IPS DF 6.9 (cell line): ENCODE measurements around the gene KRTAP2-1.
"Not testable (repeated sequence)": the region's sequence is repeated elsewhere in the genome, so short reads cannot be mapped to it uniquely, and the experiment has no call there.

Source experiments
- DNase-seq: peaks from one replicate; pipeline ENCODE4 v3.0.0-alpha.2; 2013; ENCODE audit warnings: low read depth, low spot score
- H3K27ac ChIP-seq: one replicate; pipeline ENCODE4 v1.5.1; 2013; ENCODE audit warnings: low read length, control low read depth
- H3K27me3 ChIP-seq: 2 replicates; pipeline ENCODE4 v1.6.1; 2013; ENCODE audit warnings: mild to moderate bottlenecking, low read length; ENCODE audit not compliant: control insufficient read depth, insufficient read depth
- H3K36me3 ChIP-seq: 2 replicates; pipeline ENCODE4 v1.6.1; 2013; ENCODE audit warnings: low read length; ENCODE audit not compliant: control insufficient read depth, insufficient read depth
- H3K4me1 ChIP-seq: 2 replicates; pipeline ENCODE4 v1.6.1; 2013; ENCODE audit warnings: low read length; ENCODE audit not compliant: control insufficient read depth, insufficient read depth
- H3K4me3 ChIP-seq: 2 replicates; pipeline ENCODE4 v1.5.1; 2013; ENCODE audit warnings: mild to moderate bottlenecking, low read length
- H3K9me3 ChIP-seq: 2 replicates; pipeline ENCODE4 v1.6.1; 2013; ENCODE audit warnings: low read length, inconsistent platforms; ENCODE audit not compliant: control insufficient read depth, insufficient read depth
- WGBS: extraction: QIAGEN DNeasy Blood & Tissue Kit; methylation state at CpG from one replicate; pipeline ENCODE4 v1.1.7; 2013; ENCODE audit warnings: mixed read lengths, missing lambda C conversion rate; ENCODE audit not compliant: insufficient read length, insufficient coverage; 5-methylcytosine and 5-hydroxymethylcytosine counted together

The KRTAP2-1 gene

GRCh38 chr17:41012326-41013120 lies 34.6 kb downstream of the KRTAP2-1 start:
- DNase-seq = no peak
- peaks cover 6% of the 10 kb centered on the region for H3K4me1 ChIP-seq
- WGBS = 100% methylated on average over 1 of the region's 6 CpGs

GRCh38 chr17:41010441-41010840 lies 36.7 kb downstream of the KRTAP2-1 start:
- no peak for DNase-seq
- H3K27me3 ChIP-seq = no peaks in the 10 kb centered on the region
- H3K4me3 ChIP-seq = no peak overlapping the region
- no peaks in the 10 kb centered on the region for H3K9me3 ChIP-seq
- H3K4me1 ChIP-seq = peaks cover 6% of the 10 kb centered on the region
- H3K27ac ChIP-seq = no peak overlapping the region
- no peaks in the 10 kb centered on the region for H3K36me3 ChIP-seq

More at GRCh38 chr17:41012326-41013120, 34.6 kb downstream of the KRTAP2-1 start:
- no peaks in the 10 kb centered on the region for H3K27me3 ChIP-seq
- no peaks in the 10 kb centered on the region for H3K9me3 ChIP-seq
- H3K36me3 ChIP-seq = no peaks in the 10 kb centered on the region
- H3K4me3 ChIP-seq = no peak overlapping the region
- no peak overlapping the region for H3K27ac ChIP-seq

- DNase-seq = no peak
- no peaks in the 10 kb centered on the region for H3K27me3 ChIP-seq
- no CpG with 5 or more reads among the region's 1 CpG for WGBS
- peaks cover 6% of the 10 kb centered on the region for H3K4me1 ChIP-seq
- H3K36me3 ChIP-seq = no peaks in the 10 kb centered on the region
- H3K9me3 ChIP-seq = no peaks in the 10 kb centered on the region
- H3K4me3 ChIP-seq = no peak overlapping the region
- H3K27ac ChIP-seq = no peak overlapping the region
These were observed 37.2 kb downstream of the KRTAP2-1 start for GRCh38 chr17:41009936-41010335.

GRCh38 chr17:41009301-41009760 lies 37.8 kb downstream of the KRTAP2-1 start:
- H3K9me3 ChIP-seq = no peaks in the 10 kb centered on the region
- WGBS = no CpG with 5 or more reads among the region's 4 CpGs
- no peak overlapping the region for H3K27ac ChIP-seq
- no peak for DNase-seq
- no peaks in the 10 kb centered on the region for H3K27me3 ChIP-seq
- H3K4me3 ChIP-seq = no peak overlapping the region
- no peaks in the 10 kb centered on the region for H3K36me3 ChIP-seq
- H3K4me1 ChIP-seq = peaks cover 6% of the 10 kb centered on the region

- Histone ChIP-seq H3K36me3 (no peaks in the 10 kb centered on the region), H3K27me3 (no peaks in the 10 kb centered on the region), H3K9me3 (no peaks in the 10 kb centered on the region), H3K27ac (no peak within 1 kb of the TSS), H3K4me3 (no peak within 1 kb of the TSS), H3K4me1 (peaks cover 6% of the 10 kb centered on the region)
- no peak for DNase-seq
- WGBS = no CpG with 5 or more reads among the region's 8 CpGs
These were observed 38.3 kb downstream of the KRTAP2-1 start, which contains the start of gene KRTAP3-1 for GRCh38 chr17:41008811-41009210. TSS of gene KRTAP3-1 (minus strand) at chr17:41009128. CDS start at chr17:41009074, 54 bp downstream.

- H3K27me3 ChIP-seq = no peaks in the 10 kb centered on the region
- H3K36me3 ChIP-seq = no peaks in the 10 kb centered on the region
- H3K4me1 ChIP-seq = peaks cover 3% of the 10 kb centered on the region
- H3K27ac ChIP-seq = no peak overlapping the region
- H3K4me3 ChIP-seq = no peak overlapping the region
- DNase-seq = no peak
- H3K9me3 ChIP-seq = no peaks in the 10 kb centered on the region
- WGBS = no CpG with 5 or more reads among the region's 3 CpGs
These were observed 42.7 kb downstream of the KRTAP2-1 start for GRCh38 chr17:41004397-41004796.

- H3K27me3 ChIP-seq = no peaks in the 10 kb centered on the region
- H3K27ac ChIP-seq = no peak overlapping the region
- no peaks in the 10 kb centered on the region for H3K9me3 ChIP-seq
- no peak overlapping the region for H3K4me3 ChIP-seq
- no peak for DNase-seq
- WGBS = 100% methylated on average over 1 of the region's 4 CpGs
- no peaks in the 10 kb centered on the region for H3K36me3 ChIP-seq
- peaks cover 3% of the 10 kb centered on the region for H3K4me1 ChIP-seq
These were observed 43.2 kb downstream of the KRTAP2-1 start for GRCh38 chr17:41003926-41004325.

GRCh38 chr17:41002814-41003213 lies 44.3 kb downstream of the KRTAP2-1 start:
- Histone ChIP-seq H3K27ac (no peak overlapping the region), H3K27me3 (no peaks in the 10 kb centered on the region), H3K36me3 (no peaks in the 10 kb centered on the region), H3K4me1 (no peaks in the 10 kb centered on the region), H3K4me3 (no peak overlapping the region), H3K9me3 (no peaks in the 10 kb centered on the region)
- no peak for DNase-seq
- no CpG with 5 or more reads among the region's 5 CpGs for WGBS

- H3K27me3 ChIP-seq = no peaks in the 10 kb centered on the region
- no peak overlapping the region for H3K27ac ChIP-seq
- no peaks in the 10 kb centered on the region for H3K36me3 ChIP-seq
- H3K4me3 ChIP-seq = no peak overlapping the region
- WGBS = no CpG with 5 or more reads among the region's 4 CpGs
- no peaks in the 10 kb centered on the region for H3K9me3 ChIP-seq
- no peak for DNase-seq
- no peaks in the 10 kb centered on the region for H3K4me1 ChIP-seq
These were observed 45.3 kb downstream of the KRTAP2-1 start for GRCh38 chr17:41001795-41002194.

GRCh38 chr17:40999563-40999962 lies 47.6 kb downstream of the KRTAP2-1 start, which contains the start of gene KRTAP3-2:
TSS of gene KRTAP3-2 (minus strand) at chr17:40999906. CDS start at chr17:40999853, 53 bp downstream.
- WGBS = no CpG with 5 or more reads among the region's 6 CpGs
- not testable (repeated sequence) for H3K27ac ChIP-seq, DNase-seq

GRCh38 chr17:40997361-40997760 lies 49.8 kb downstream of the KRTAP2-1 start:
- Histone ChIP-seq H3K4me3 (no peak overlapping the region), H3K9me3 (no peaks in the 10 kb centered on the region), H3K27me3 (no peaks in the 10 kb centered on the region), H3K36me3 (no peaks in the 10 kb centered on the region), H3K4me1 (no peaks in the 10 kb centered on the region; the same call in 1 of the 2 replicates), H3K27ac (no peak overlapping the region)
- DNase-seq = no peak
- no CpG with 5 or more reads among the region's 2 CpGs for WGBS

More at GRCh38 chr17:40999563-40999962, 47.6 kb downstream of the KRTAP2-1 start, which contains the start of gene KRTAP3-2:
- not testable (repeated sequence) for H3K27me3 ChIP-seq, H3K9me3 ChIP-seq, H3K4me3 ChIP-seq, H3K36me3 ChIP-seq, H3K4me1 ChIP-seq
